Kidney epithelial cell (primary cell): ENCODE results near the gene PODNL1. TPM values are rescaled to one million over a fixed set of nuclear protein-coding genes. Genes with fewer than 3 reads are reported as not detected.

Experiments
- DNase-seq: peaks from one replicate; pipeline ENCODE4 v3.0.0-alpha.2; 2010; ENCODE audit warnings: low read depth
- H3K27me3 ChIP-seq: 2 replicates; pipeline ENCODE4 v1.6.0; 2011; ENCODE audit warnings: low read length; ENCODE audit not compliant: control insufficient read depth, insufficient read depth
- H3K36me3 ChIP-seq: 2 replicates; pipeline ENCODE4 v1.5.1; 2011; ENCODE audit warnings: low read length; ENCODE audit not compliant: control insufficient read depth, insufficient read depth
- H3K4me3 ChIP-seq: 2 replicates; pipeline ENCODE4 v1.5.1; 2011; ENCODE audit warnings: low read depth, mild to moderate bottlenecking, control low read depth, low read length
- CTCF ChIP-seq: IDR thresholded peaks from 2 replicates; pipeline ENCODE4 v1.5.1; 2011; ENCODE audit warnings: mild to moderate bottlenecking, moderate library complexity, low read length, control low read depth, inconsistent platforms; ENCODE audit not compliant: insufficient read depth, poor library complexity, severe bottlenecking
- total RNA-seq: library from RNA; depleted of rRNA; stranded (reverse); fragments of >200 nt; gene quantifications from 2 replicates; pipeline ENCODE4 v1.2.3, GENCODE V29; 2015

Gene PODNL1
- total RNA-seq, 1 donor from 2014 or later = not detected

GRCh38 chr19:13959962-13960862, 22.0 kb upstream of the PODNL1 start:
- Histone ChIP-seq H3K36me3 (no peaks in the 10 kb centered on the region), H3K27me3 (no peaks in the 10 kb centered on the region), H3K4me3 (no peak overlapping the region)
- DNase-seq = no peak
- TF ChIP-seq CTCF = peak; percentile 30

GRCh38 chr19:13959141-13959961, 21.1 kb upstream of the PODNL1 start:
- peaks cover 1% of the 10 kb centered on the region for H3K36me3 ChIP-seq
- H3K27me3 ChIP-seq = no peaks in the 10 kb centered on the region
- no peak overlapping the region for H3K4me3 ChIP-seq
- DNase-seq = no peak
- no peak for TF ChIP-seq CTCF

GRCh38 chr19:13958043-13958442, 19.8 kb upstream of the PODNL1 start:
- no peak for DNase-seq
- Histone ChIP-seq H3K36me3 (peaks cover 1% of the 10 kb centered on the region), H3K4me3 (no peak overlapping the region), H3K27me3 (no peaks in the 10 kb centered on the region)
- no peak for TF ChIP-seq CTCF

GRCh38 chr19:13957051-13957450, 18.8 kb upstream of the PODNL1 start:
- TF ChIP-seq CTCF = no peak
- Histone ChIP-seq H3K4me3 (no peak overlapping the region), H3K36me3 (peaks cover 1% of the 10 kb centered on the region), H3K27me3 (no peaks in the 10 kb centered on the region)
- DNase-seq = no peak

GRCh38 chr19:13956365-13956744, 18.1 kb upstream of the PODNL1 start:
- Histone ChIP-seq H3K27me3 (no peaks in the 10 kb centered on the region), H3K36me3 (peaks cover 1% of the 10 kb centered on the region), H3K4me3 (no peak overlapping the region)
- no peak for DNase-seq
- TF ChIP-seq CTCF = no peak
